GM18498 (cell line): ENCODE data around the gene IFIT3.

ENCODE experiments used
- ATAC-seq: cut with Tn5 transposase; IDR thresholded peaks from one replicate; pipeline ENCODE4 v1.9.1; 2021; ENCODE audit warnings: mild to moderate bottlenecking, moderate library complexity; ENCODE audit not compliant: unreplicated experiment

The IFIT3 gene

DNA sequence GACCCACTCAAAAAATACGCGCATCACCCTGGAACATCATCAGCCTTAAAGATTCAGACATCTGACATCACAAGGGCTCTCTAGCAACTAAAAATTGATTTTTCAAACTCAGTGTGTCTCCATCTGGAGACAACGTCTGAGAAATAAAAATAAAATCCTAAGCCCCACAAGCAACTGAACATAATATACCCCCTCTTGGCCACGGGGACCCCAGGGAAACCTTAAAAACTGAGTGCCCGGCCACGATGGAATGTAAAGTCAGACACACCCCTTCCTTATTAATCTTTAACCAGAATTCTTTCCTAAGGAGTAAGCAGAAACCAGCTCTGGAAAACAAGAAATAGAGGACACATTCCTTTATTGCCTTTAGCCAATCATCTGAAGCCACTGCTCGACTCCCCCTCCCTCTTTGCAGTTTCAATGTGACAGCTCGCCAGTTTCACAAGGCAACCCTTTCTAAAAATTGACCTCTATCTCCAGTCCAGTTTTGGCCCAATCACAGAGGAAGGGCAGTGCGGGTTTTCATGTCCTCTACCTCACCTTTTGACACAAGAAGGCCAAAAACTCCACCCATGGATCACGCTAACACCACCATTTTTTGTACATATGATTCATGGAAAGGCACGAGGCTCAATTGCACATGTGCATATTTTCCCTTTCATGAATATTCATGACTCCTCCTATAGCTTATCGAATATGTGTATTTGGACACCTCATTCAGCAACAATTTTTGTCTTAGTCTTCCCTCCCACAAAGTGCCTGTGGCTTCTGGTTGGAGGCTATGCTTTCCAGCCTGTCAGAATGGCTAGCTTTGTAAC, 24.2 kb downstream of the IFIT3 start:
- no peak for ATAC-seq

DNA sequence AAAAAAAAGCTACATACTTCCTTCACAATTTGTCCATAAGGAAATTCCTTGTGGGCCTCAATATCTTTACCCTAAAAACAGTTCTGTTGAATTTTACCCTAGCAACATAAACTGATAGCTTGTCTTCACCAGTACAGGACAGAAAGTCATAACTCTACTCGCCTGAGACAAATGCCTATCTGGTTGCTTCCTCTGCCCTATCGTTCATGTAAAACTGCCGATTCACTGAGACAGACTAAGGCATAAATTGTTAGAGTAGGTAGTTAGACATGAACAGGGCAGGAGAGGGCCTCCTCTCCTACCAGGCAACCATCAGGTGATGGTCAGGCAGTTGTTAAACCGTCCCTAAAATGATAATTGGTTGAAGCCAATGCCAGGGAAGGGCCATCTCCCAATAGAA, 25.0 kb downstream of the IFIT3 start:
- no peak for ATAC-seq

DNA sequence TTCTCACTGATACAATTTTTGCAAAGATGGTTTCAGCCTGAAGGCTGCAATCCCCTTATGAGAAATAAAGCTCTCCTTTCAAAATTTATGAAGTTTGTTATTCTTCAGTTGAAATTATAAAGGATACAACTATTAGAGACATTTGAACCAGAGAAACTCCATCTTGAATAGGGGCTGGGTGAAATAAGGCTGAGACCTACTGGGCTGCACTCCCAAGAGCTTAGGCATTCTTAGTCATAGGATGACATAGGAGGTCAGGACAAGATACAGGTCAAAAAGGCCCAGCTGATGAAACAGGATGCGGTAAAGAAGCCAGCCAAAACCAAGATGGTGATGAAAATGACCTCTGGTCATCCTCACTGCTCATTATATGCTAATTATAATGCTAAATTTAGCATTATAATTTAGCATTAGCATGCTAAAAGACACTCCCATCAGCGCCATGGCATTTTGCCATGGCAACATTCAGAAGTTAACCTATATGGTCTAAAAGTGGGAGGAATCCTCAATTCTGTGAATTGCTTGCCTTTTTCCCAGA, 27.7 kb downstream of the IFIT3 start:
- no peak for ATAC-seq

DNA sequence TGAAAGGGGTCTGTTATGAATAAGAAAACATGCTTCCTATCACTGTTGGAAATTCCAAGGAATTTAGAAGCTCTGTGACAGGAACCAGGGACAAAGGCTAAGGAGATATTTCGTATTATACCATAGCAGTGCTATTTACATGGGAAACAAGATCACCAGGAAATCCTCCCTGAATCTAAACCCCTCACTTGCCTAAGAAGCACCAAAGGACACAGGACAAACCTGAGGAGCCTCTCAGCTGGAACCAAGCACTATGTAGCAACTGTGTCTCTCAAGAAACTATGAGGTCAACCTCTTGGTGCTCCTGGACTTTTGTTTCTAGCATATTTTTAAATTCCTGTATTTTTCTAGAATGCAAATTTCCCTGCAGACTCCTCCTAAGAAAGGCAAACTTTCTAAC, 29.3 kb downstream of the IFIT3 start:
- no peak for ATAC-seq

DNA sequence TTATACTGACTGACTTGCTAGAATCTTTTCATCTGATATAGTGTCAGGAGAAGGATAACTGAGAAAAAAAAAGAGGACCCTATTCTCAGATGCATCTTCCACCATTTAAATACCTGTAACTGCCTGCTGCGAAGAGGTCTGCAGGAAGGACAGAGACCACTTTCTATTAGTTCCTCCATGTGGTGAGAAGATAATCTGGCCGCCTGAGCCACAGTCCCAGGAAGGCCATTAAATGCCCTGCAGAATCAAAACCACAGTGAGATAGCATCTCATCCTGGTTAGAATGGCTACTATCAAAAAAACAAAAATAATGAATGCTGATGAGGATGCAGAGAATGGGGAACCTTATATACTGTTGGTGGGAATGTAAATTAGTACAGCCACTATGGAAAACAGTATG, 30.2 kb downstream of the IFIT3 start:
- no peak for ATAC-seq

GRCh38 chr10:89360157-89360556, 32.4 kb downstream of the IFIT3 start:
- ATAC-seq = no peak

GRCh38 chr10:89362929-89363328, 35.1 kb downstream of the IFIT3 start:
- no peak for ATAC-seq

- ATAC-seq = no peak
These were observed 36.1 kb downstream of the IFIT3 start for GRCh38 chr10:89363729-89364442.

DNA sequence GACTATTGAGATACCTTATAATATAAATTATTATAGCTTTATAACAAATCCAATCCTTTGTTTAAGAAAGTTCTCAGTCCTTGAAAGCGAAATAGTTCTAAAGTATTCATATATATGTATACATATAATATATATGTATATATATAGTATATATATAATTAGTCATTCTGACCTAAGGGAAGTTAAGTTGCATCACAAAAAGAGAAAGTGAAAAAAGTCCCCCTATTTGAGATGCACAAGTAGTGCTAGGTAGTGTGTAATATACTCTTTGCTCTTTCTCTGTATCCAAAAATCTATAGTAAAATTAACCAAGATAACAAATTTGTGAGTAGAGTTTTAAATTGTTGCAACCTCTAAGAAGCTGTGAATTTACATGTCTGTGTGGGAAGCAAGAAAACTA, 36.7 kb downstream of the IFIT3 start:
- no peak for ATAC-seq

DNA sequence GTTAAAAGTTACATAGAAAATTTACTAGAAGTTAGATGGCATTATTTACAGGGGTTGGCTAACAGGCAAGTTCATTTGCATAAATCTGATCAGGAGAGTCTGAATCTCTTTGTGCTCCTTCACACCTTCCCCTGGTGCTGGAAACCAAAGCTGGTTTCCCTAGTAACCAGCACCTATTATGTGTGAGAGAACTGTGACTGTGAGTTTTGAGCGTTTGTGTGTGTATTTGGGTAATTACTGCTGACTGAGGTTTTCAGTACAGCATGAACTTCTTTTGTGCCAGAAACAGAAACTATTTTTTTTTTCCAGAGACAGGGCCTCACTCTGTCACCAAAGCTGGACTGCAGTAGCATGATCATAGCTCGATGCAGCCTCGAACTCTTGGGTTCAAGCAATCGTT, 39.7 kb downstream of the IFIT3 start:
- ATAC-seq = peak; percentile 77

GRCh38 chr10:89368129-89368528, 40.3 kb downstream of the IFIT3 start:
- ATAC-seq = no peak

DNA sequence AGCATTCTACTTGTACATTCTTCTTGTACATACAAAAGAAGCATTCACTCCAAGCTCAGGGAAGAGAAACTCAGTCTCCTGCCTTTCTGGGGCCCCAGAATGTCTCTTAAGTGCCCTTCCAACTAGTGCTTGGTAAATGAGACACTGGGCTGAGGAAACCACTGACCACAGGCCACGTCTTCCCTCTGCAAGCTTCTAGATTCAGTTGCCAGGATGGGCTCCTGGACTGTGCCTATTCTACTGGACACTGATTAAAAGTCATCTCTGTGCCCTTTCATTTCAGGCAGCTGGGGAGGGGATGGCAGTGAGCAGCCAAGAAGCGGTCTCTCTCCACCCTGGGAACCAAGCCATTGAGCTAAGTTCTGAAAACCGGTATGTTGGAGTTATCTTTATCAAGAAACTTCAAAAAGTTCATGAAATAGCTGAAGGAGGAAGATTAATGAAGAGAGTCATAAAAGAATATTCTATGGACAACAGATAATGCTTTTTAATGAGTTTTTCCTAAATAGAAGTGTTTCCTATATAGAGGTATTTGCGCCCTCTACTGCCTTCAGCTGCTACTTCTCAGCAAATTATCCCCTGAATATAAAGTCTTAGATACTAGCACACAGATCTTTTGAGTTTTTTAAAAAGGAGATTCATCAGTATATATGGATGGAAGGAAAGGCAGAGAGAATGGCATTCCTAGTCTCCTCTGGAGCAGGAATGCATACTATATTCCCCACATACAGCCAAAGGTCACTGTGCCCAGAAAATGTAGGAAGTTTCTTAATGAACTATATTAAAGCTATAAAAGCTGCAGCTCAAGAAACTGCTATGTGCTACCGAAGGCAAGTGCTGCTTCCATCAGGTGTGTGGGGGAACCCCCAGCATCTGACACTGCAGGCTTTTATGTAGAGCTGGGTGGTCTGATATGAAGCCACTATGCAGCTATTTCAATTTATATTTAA, 41.6 kb downstream of the IFIT3 start:
- ATAC-seq = no peak

- ATAC-seq = no peak
These were observed 43.3 kb downstream of the IFIT3 start for GRCh38 chr10:89371079-89371478.

GRCh38 chr10:89371987-89372386, 44.2 kb downstream of the IFIT3 start:
- ATAC-seq = no peak

- no peak for ATAC-seq
These were observed 46.3 kb downstream of the IFIT3 start for GRCh38 chr10:89373916-89374711.

DNA sequence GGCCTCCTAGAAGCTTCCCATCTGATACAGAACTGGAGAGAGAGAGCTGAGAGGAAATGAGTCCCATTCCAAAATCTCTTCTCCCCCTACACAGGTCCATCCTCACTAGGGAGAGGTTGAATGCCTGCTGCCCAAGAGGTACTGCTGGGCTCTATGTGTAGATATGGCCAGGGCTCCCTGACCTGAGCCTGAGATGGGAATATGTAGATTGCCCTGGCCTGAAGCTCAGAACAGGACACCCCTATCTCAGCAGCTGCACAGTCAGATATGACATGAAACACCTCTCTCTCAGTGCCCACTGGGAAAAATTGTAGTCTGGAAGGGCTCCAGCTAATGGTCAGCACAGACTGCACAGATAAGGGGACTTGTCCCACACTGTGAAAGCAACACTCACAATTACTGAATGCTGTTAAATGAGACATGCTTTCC, 46.9 kb downstream of the IFIT3 start:
- ATAC-seq = no peak

GRCh38 chr10:89377705-89378637, 50.2 kb downstream of the IFIT3 start, which contains the start of gene IFIT1B:
Gene IFIT1B (plus strand): TSS chr10:89378056. CDS start chr10:89378136, 80 bp downstream.
- no peak for ATAC-seq

DNA sequence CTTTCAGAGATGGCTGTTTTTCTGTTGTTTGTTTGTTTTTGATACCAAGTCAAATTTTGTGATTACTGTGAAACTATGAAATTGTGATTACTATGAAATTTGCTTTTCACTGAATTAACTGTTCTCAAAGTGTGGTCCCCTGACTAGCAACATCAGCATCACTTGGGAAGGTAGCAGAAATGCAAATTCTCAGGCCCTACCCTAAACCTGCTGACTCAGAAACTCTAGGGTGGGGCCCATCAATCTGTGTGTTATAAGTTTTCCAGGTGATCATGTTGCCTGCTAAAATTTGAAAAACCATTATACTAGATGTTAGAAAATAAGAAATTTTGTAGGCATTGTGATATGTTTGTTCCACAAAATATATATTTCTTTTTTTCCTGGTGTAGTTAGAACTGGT, 51.3 kb downstream of the IFIT3 start:
- ATAC-seq = no peak

- ATAC-seq = no peak
These were observed 55.0 kb downstream of the IFIT3 start for GRCh38 chr10:89382757-89383156.
